Measurements from ENCODE around the gene TFF1.
A peak's percentile ranks its signal among the peaks of the same experiment; 100 is the strongest.

Gene TFF1

GRCh38 chr21:42337830-42338728, 28.3 kb downstream of the TFF1 start:
- peak; percentile 60 for DNase-seq
- in situ Hi-C loops (cut with HindIII; ENCODE audit: low pct_ligation_motif_present, low pct_unique_long_range_greater_than_20kb, low sequenced_read_pairs), result no loop called here

GRCh38 chr21:42337276-42337675, 29.1 kb downstream of the TFF1 start:
- DNase-seq, result no peak
- in situ Hi-C loops (cut with HindIII; ENCODE audit: low pct_ligation_motif_present, low pct_unique_long_range_greater_than_20kb, low sequenced_read_pairs), result no loop called here

- in situ Hi-C loops (cut with HindIII; ENCODE audit: low pct_ligation_motif_present, low pct_unique_long_range_greater_than_20kb, low sequenced_read_pairs), result no loop called here
- DNase-seq, result no peak
Observed at GRCh38 chr21:42336054-42336453, 30.3 kb downstream of the TFF1 start.

- in situ Hi-C loops (cut with HindIII; ENCODE audit: low pct_ligation_motif_present, low pct_unique_long_range_greater_than_20kb, low sequenced_read_pairs), result no loop called here
- no peak for DNase-seq
Observed at GRCh38 chr21:42332557-42333317, 33.6 kb downstream of the TFF1 start.

GRCh38 chr21:42331660-42332059, 34.7 kb downstream of the TFF1 start:
- no peak for DNase-seq
- in situ Hi-C loops (cut with HindIII; ENCODE audit: low pct_ligation_motif_present, low pct_unique_long_range_greater_than_20kb, low sequenced_read_pairs), result no loop called here

GRCh38 chr21:42330380-42331371, 35.7 kb downstream of the TFF1 start:
- in situ Hi-C loops (cut with HindIII; ENCODE audit: low pct_ligation_motif_present, low pct_unique_long_range_greater_than_20kb, low sequenced_read_pairs), result no loop called here
- no peak for DNase-seq

GRCh38 chr21:42324896-42325295, 41.4 kb downstream of the TFF1 start:
- in situ Hi-C loops (cut with HindIII; ENCODE audit: low pct_ligation_motif_present, low pct_unique_long_range_greater_than_20kb, low sequenced_read_pairs), result no loop called here
- DNase-seq, result no peak

- no peak for DNase-seq
- in situ Hi-C loops (cut with HindIII; ENCODE audit: low pct_ligation_motif_present, low pct_unique_long_range_greater_than_20kb, low sequenced_read_pairs), result no loop called here
Observed at GRCh38 chr21:42321845-42322244, 44.5 kb downstream of the TFF1 start.

GRCh38 chr21:42321231-42321630, 45.1 kb downstream of the TFF1 start:
- DNase-seq, result no peak
- in situ Hi-C loops (cut with HindIII; ENCODE audit: low pct_ligation_motif_present, low pct_unique_long_range_greater_than_20kb, low sequenced_read_pairs), result no loop called here

GRCh38 chr21:42320791-42321190, 45.5 kb downstream of the TFF1 start:
- DNase-seq, result no peak
- in situ Hi-C loops (cut with HindIII; ENCODE audit: low pct_ligation_motif_present, low pct_unique_long_range_greater_than_20kb, low sequenced_read_pairs), result no loop called here

GRCh38 chr21:42319851-42320572, 46.3 kb downstream of the TFF1 start:
- DNase-seq, result no peak
- in situ Hi-C loops (cut with HindIII; ENCODE audit: low pct_ligation_motif_present, low pct_unique_long_range_greater_than_20kb, low sequenced_read_pairs), result no loop called here

- in situ Hi-C loops (cut with HindIII; ENCODE audit: low pct_ligation_motif_present, low pct_unique_long_range_greater_than_20kb, low sequenced_read_pairs), result no loop called here
Observed at GRCh38 chr21:42319376-42319775, 47.0 kb downstream of the TFF1 start.

GRCh38 chr21:42317826-42318746, 48.2 kb downstream of the TFF1 start:
- no peak for DNase-seq

More at GRCh38 chr21:42319376-42319775, 47.0 kb downstream of the TFF1 start:
- no peak for DNase-seq

GRCh38 chr21:42317341-42317741, 49.0 kb downstream of the TFF1 start:
- in situ Hi-C loops (cut with HindIII; ENCODE audit: low pct_ligation_motif_present, low pct_unique_long_range_greater_than_20kb, low sequenced_read_pairs), result no loop called here
- DNase-seq, result no peak

More at GRCh38 chr21:42317826-42318746, 48.2 kb downstream of the TFF1 start:
- in situ Hi-C loops (cut with HindIII; ENCODE audit: low pct_ligation_motif_present, low pct_unique_long_range_greater_than_20kb, low sequenced_read_pairs), result no loop called here

GRCh38 chr21:42316891-42317290, 49.4 kb downstream of the TFF1 start:
- DNase-seq, result no peak
- in situ Hi-C loops (cut with HindIII; ENCODE audit: low pct_ligation_motif_present, low pct_unique_long_range_greater_than_20kb, low sequenced_read_pairs), result no loop called here

GRCh38 chr21:42315296-42315891, 50.9 kb downstream of the TFF1 start, which contains the start of gene TFF3:
TSS of gene TFF3 (minus strand) at chr21:42315409. CDS start at chr21:42315374, 35 bp downstream.
- in situ Hi-C loops (cut with HindIII; ENCODE audit: low pct_ligation_motif_present, low pct_unique_long_range_greater_than_20kb, low sequenced_read_pairs), result no loop called here
- DNase-seq, result no peak

Measured in ACHN (cell line).